ENCODE results near the gene NOTO.
"Not testable (repeated sequence)": the region's sequence is repeated elsewhere in the genome, so short reads cannot be mapped to it uniquely, and the experiment has no call there.

Gene NOTO

GRCh38 chr2:73185965-73186364 lies 16.4 kb upstream of the NOTO start:
- H3K27ac ChIP-seq, result no peak overlapping the region
- no peak for TF ChIP-seq ZFX (IDR thresholded peaks at IDR 0.05; ENCODE audit: borderline replicate concordance)
- no peak for TF ChIP-seq CTCF (IDR thresholded peaks at IDR 0.05)

- TF ChIP-seq CTCF (IDR thresholded peaks at IDR 0.05) (no peak), ZFX (IDR thresholded peaks at IDR 0.05; ENCODE audit: borderline replicate concordance) (no peak)
- H3K27ac ChIP-seq, result no peak overlapping the region
These were observed 14.8 kb upstream of the NOTO start for GRCh38 chr2:73187549-73187948.

- TF ChIP-seq ZFX (IDR thresholded peaks at IDR 0.05; ENCODE audit: borderline replicate concordance) (no peak), CTCF (IDR thresholded peaks at IDR 0.05) (no peak)
- no peak overlapping the region for H3K27ac ChIP-seq
These were observed 4.8 kb upstream of the NOTO start for GRCh38 chr2:73197579-73197978.

DNA sequence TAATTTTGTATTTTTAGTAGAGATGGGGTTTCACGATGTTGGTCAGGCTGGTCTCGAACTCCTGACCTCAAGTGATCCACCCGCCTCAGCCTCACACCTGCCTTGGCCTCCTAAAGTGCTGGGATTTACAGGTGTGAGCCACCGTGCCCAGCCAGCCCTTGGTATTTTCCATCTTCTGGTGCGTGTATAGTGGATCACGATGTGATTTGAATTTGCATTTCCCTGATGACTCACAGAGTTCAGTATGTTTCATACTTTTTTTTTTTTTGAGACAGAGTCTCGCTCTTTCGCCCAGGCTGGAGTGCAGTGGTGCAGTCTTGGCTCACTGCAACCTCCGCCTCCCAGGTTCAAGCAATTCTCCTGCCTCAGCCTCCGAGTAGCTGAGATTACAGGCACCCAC lies 2.1 kb upstream of the NOTO start:
- not testable (repeated sequence) for H3K27ac ChIP-seq

GRCh38 chr2:73203055-73203681 lies 794 bp downstream of the NOTO start:
- no peak for TF ChIP-seq CTCF (IDR thresholded peaks at IDR 0.05)
- no peak for TF ChIP-seq ZFX (IDR thresholded peaks at IDR 0.05; ENCODE audit: borderline replicate concordance)
- H3K27ac ChIP-seq, result no peak overlapping the region

DNA sequence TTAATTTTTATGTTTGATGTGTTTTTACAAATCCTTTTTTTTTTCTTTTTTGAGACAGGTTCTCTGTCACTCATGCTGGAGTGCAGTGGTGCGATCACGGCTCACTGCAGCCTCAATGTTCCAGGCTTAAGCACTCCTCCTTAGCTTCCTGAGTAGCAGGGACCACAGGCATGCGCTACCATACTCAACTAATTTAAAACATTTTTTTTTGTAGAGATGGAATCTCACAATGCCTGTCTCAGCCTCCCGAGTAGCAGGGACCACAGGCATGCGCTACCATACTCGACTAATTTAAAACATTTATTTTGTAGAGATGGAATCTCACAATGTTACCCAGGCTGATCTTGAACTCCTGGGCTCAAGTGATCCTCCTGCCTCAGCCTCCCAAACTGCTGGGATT lies 3.2 kb downstream of the NOTO start:
- H3K27ac ChIP-seq, result no peak overlapping the region
- TF ChIP-seq CTCF (IDR thresholded peaks at IDR 0.05) (no peak), ZFX (IDR thresholded peaks at IDR 0.05; ENCODE audit: borderline replicate concordance) (no peak)

DNA sequence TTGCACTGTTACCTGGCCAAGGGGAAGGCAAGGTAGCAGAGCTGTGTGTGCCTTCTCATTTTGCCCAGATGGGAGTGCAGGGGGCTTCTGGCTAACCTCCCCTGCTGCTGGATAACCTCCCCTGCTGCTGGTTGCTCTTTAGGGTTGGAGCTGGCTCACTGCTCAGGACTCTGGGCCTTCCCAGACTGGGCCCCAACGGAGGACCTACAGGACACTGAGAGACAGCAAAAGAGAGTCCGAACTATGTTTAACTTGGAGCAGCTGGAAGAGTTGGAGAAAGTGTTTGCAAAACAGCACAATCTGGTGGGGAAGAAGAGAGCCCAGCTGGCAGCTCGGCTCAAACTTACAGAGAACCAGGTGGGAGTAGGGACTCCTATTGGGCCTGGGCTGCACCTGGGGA lies 5.9 kb downstream of the NOTO start:
- no peak overlapping the region for H3K27ac ChIP-seq
- TF ChIP-seq ZFX (IDR thresholded peaks at IDR 0.05; ENCODE audit: borderline replicate concordance) (no peak), CTCF (IDR thresholded peaks at IDR 0.05) (no peak)

DNA sequence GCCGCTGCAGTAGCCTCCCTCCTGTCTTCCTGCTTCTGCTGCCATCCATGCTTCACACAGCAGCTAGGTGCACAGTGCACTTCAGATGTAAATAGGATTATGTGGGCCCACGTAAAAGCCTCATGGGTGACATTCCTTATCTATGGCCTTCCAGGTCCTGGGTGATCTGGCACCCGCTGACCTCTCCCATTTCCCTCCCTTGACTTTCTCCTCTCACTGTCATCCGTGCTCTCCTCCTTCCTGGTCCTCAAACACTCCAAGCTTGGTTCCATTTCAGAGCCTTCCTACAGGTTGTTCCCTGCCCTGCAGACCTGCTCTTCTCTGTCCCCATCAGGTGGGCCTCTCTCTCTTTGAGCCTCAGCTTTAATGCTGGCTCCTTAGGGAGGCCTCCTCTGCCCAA lies 7.6 kb downstream of the NOTO start:
- H3K27ac ChIP-seq, result no peak overlapping the region
- no peak for TF ChIP-seq ZFX (IDR thresholded peaks at IDR 0.05; ENCODE audit: borderline replicate concordance)
